NCI-H2081 (cell line): ENCODE measurements around the gene SMPX.
A peak's percentile ranks its signal among the peaks of the same experiment; 100 is the strongest.

Experiments used
- DNase-seq, 2 experiments: peaks; one replicate each; lab custom pipeline; 2025; lab: John Stamatoyannopoulos, UW

SMPX gene

DNA sequence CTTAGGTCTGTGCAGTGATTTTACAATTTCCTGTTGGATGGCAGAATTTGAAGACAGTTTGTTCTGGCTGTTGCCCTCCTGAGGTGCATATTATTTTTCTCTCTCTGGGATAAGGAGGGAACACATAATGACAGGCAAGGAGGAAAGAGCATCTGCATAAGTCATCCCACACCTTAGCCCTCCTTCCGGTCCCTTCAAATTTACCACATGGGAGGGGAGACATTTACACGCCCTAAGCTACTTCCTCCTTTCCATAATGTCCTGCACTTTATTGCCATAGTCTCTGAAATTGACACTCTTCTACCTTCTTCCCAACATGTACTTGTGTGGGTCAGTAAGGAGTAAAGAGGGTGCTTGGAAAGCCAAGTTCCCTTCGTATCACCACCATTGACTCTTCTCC is 13.9 kb downstream of the SMPX start:
- no peak for DNase-seq

GRCh38 chrX:21741869-21742701 is 15.8 kb downstream of the SMPX start:
- peak in 1 of 2 experiments; percentile 7 for DNase-seq

- no peak for DNase-seq
These were observed 16.6 kb downstream of the SMPX start for GRCh38 chrX:21741364-21741763.

- no peak for DNase-seq
These were observed 17.3 kb downstream of the SMPX start for GRCh38 chrX:21740329-21741274.

DNA sequence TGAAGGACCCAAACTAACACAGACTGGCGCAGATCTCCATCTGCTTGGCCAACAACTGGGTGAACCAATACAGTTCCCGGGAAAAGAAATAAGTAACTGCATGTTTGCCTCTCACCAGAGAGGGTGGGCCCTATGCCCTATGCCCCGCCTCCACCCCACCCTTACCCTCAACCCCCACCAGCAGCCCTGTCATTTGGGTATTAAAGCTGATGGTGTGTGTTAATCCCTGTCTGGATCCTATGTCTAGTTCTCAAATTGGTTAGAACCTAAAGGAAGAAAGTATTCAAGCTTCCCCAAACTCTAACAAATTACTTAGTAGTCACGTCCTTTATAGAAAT is 19.0 kb downstream of the SMPX start:
- DNase-seq: no peak

- peak; percentile 65 to 75 for DNase-seq
These were observed 19.5 kb downstream of the SMPX start for GRCh38 chrX:21738210-21738949.

GRCh38 chrX:21735768-21736127 is 22.2 kb downstream of the SMPX start:
- DNase-seq: no peak

- DNase-seq: no peak
These were observed 22.7 kb downstream of the SMPX start for GRCh38 chrX:21735038-21735767.

DNA sequence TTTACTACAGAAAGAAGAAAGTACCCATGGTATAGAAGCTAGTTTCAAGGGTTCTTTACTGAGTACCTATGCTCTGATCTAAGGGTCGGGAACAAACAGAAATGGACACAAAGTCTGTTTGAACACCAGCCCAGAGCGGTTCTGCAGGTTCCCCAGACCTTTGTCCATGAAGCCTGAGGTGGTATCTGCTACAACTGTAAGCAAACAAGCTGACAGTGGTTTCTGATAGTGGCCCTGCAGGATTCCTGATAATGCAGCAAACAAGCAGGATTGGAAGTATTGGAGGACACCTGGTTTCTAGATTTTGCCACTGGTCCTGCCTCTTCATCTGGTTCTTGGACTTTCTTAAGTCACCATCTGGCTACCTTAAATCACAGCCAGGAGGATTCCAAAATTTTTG is 23.7 kb downstream of the SMPX start:
- DNase-seq: no peak

DNA sequence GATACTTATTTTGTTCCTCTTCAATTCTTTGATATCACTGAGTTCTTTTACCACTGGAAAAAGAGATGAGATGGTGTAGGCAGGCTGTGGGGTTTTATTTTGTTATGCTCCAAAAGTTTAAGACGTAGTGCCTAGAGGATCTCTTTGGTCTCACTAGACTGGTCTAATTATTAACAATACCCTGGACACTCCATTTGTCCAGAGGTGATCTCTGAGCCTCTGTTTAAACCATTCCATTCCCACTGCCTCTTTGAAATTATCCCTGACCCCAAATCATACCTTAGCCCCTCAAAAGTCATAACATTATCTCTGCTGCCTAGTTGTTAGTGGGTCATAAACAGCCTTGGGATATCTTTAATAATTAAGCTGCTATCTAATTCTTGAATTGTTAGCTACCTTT is 24.2 kb downstream of the SMPX start:
- DNase-seq: no peak

DNA sequence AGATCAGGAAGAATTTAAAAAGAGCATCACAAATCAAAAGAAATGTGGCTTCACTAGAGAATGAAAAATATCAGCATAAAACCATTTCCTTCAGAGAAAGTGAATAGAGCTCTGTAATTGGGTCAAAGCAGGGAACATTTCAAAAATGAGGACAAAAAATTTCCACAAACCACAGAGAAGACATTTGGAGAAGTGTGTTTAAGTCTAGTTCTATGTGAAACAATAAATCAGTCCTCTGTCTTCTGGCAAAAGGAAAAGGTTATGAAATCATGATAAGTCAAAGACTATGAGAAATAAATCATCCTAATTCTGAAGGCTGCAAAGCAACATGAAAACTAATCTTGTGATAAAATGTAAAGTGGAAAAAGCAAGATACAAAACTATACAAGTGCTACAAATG is 27.9 kb downstream of the SMPX start:
- no peak for DNase-seq

DNA sequence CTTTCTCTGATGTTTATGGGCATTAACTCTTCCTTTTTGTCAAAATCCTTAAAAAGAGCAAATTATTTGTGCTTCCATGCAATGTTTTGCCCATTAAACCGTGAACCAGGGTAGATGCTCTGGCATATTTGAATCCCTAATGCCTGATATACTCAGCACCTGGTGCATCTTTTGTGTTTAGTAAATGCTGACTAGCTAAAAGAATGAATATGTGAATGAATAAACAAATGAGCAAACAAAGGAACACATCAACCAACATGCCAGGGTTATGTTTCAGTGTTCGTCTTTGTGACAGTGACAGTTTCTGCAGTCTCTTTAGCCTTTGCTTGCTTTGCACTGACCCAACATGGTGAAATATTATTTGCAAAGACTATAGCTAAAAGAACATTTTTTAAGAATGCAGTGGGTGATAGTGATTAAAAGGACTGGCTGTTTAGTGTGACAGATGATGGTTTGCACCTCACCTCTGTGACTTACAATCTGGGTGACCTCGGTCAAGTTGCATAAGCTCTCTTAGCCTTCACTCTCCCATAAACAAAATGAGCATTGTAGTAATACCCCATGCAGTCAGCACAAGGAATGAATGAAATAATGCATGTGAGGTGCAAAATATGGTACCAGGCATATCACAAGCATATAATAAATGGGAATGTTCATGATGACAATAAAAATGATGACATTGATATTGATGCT is 29.5 kb downstream of the SMPX start:
- DNase-seq: peak in 1 of 2 experiments; percentile 9

- DNase-seq: no peak
These were observed 32.0 kb downstream of the SMPX start for GRCh38 chrX:21725916-21726315.

DNA sequence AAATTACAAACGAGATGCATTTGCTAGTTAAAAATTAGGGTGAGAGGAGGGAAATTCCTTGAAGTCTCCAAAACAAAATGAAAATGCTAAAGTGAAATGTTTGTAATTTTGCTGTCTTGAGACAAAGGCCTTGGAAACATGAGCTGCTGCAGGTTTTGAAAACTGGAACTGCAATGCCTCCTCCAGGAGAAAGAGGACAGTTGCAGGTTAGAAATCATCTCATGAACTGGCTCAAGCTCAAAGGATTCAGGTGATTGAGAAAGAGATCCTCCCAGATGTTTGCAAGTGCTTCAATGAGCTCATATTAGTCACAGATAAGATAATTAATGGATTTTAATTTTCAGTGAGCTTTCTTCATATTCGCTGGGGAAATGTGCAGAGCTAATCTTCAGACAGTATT is 32.4 kb downstream of the SMPX start:
- peak; percentile 25 to 50 for DNase-seq

DNA sequence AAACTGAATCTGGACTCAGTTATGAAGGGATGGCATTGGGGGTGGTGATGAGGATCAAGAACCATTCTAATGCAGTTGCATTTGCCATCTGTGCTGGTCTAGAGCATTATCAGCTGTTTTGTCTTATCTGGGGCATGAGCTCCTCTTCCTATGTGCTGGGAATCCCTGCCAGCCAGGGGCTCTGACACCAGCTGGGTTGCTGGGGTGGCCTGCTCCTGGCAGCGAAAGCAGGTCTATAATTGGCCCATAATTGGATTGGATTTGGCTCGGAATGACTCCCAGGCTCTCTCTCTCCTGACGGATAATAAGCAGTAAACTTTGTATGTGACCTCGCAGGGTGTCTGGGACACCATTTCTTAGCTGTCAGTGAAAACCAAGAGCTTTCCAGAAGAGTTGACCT is 34.1 kb downstream of the SMPX start:
- peak in 1 of 2 experiments; percentile 30 for DNase-seq

- no peak for DNase-seq
These were observed 34.8 kb downstream of the SMPX start for GRCh38 chrX:21723084-21723483.

- no peak for DNase-seq
These were observed 36.7 kb downstream of the SMPX start for GRCh38 chrX:21721195-21721594.

- DNase-seq: no peak
These were observed 39.3 kb downstream of the SMPX start for GRCh38 chrX:21718575-21718974.

- no peak for DNase-seq
These were observed 40.1 kb downstream of the SMPX start for GRCh38 chrX:21717802-21718201.

DNA sequence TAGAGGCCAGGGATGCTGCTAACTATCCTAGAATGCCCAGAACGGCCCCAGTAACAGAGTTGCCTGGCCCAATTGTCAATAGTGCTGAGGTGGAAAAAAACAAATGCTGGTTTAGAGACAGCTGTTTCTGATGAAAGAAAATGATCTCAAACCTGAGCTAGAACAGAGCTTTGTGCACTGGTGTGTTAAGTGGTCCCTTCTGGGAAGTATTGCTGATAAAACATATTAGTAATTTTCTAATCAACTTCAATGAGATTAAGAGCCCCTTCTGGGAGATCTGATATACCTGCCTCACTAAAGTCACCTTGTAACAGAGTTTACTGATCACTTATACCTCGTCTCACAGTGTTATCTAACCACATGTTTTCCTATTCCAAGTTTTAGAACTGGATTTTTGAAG is 42.1 kb downstream of the SMPX start:
- DNase-seq: no peak

DNA sequence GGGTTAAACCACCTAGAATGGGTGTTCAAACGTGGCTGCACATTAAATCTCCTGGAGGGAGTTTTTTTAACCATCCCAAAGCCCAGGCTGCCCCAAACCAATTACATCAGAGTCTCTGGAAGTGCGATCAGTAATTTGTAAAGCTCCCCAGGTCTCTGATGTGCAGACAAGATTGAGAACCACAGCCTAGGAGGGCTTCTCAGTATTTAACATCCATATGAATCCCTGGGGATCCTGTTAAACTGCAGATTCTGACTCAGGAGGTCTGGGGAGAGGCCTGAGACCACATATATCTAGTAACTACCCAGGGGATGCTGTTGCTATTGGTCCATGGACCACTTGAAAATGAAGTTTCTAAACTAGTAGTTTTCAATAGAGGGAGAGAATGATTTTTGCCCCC is 42.6 kb downstream of the SMPX start:
- DNase-seq: no peak
